ENCODE data around the gene ACAD8.

DNA sequence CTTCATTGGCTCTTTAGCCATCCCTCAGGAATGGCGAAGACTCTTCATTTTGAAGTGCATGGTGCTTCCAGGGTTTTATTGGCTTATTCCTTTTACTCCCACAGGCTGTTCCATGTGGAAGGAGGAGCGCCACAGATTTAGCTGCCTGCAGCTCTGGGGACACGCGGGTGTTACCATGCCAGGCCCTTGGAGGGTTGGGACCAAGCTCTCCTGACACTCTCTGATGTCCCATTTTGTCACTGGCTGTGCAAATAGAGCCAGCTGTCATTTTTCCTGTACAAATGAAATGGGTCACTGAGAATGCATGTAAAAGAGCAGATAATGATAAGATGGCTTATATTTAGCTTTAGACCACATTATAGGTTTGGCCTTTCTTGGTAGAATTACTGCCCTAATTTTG is 9.5 kb upstream of the ACAD8 start:
- TF ChIP-seq CTCF (conservative IDR thresholded peaks at IDR 0.05; ENCODE audit: low read depth, low read length), result no peak
- no peak for TF ChIP-seq EZH2 (IDR thresholded peaks at IDR 0.05; ENCODE audit: borderline replicate concordance, low read depth, low read length, poor library complexity, severe bottlenecking)

Data from A673 (cell line).